Thymus (tissue), 11 donors: ENCODE data around the gene DISC1. TPM values are rescaled to one million over a fixed set of nuclear protein-coding genes. Genes with fewer than 3 reads are reported as not detected.

ENCODE experiments used
- DNase-seq, 9 donors: peaks; one replicate each; pipeline ENCODE4 v3.0.0-alpha.2; 2013; ENCODE audit warnings: low spot score in 9 of 9, low read depth in 6 of 9, missing footprints in 1 of 9
- H3K27ac ChIP-seq, 2 donors: one replicate each; pipeline ENCODE4 v1.5.1; 2013; ENCODE audit warnings: control low read depth in 1 of 2, low read depth in 1 of 2, low read length in 1 of 2, mild to moderate bottlenecking in 1 of 2, moderate library complexity in 1 of 2
- H3K27me3 ChIP-seq, 2 donors: one replicate each; pipeline ENCODE4 v1.5.1; 2013; ENCODE audit warnings: low read length in 1 of 2; ENCODE audit not compliant: control insufficient read depth in 2 of 2, insufficient read depth in 1 of 2
- H3K36me3 ChIP-seq, 2 donors: one replicate each; pipeline ENCODE4 v1.5.1; 2013; ENCODE audit warnings: low read length in 1 of 2, mild to moderate bottlenecking in 1 of 2, moderate library complexity in 1 of 2; ENCODE audit not compliant: control insufficient read depth in 2 of 2, insufficient read depth in 2 of 2
- H3K4me1 ChIP-seq, 2 donors: one replicate each; pipeline ENCODE4 v1.5.1; 2013; ENCODE audit warnings: low read length in 2 of 2; ENCODE audit not compliant: control insufficient read depth in 2 of 2, insufficient read depth in 2 of 2
- H3K4me3 ChIP-seq, 2 donors: one replicate each; pipeline ENCODE4 v1.5.1; 2013; ENCODE audit warnings: low read length in 2 of 2, control low read depth in 1 of 2, mild to moderate bottlenecking in 1 of 2
- H3K9me3 ChIP-seq, 2 donors: one replicate each; pipeline ENCODE4 v1.5.1; 2013; ENCODE audit warnings: low read length in 1 of 2, mild to moderate bottlenecking in 1 of 2; ENCODE audit not compliant: control insufficient read depth in 2 of 2, insufficient read depth in 1 of 2
- WGBS: extraction: QIAGEN DNeasy Blood & Tissue Kit; methylation state at CpG from one replicate; pipeline ENCODE4 v1.1.7; 2013; 5-methylcytosine and 5-hydroxymethylcytosine counted together
- polyA plus RNA-seq: library from polyadenylated mRNA; stranded (reverse); fragments of 200-250 nt; gene quantifications from one replicate; pipeline ENCODE4 v1.2.3, GENCODE V29; 2013
- total RNA-seq: library from RNA; stranded (reverse); fragments of 120-200 nt; gene quantifications from one replicate; pipeline ENCODE4 v1.2.4, GENCODE V29; 2013
- donor health status: healthy.

DISC1 gene
- total and polyA plus RNA-seq, 2 donors = 4.4 to 5.3 TPM

- WGBS = 95% methylated on average over 2 of the region's 2 CpGs
- Histone ChIP-seq H3K4me1 (peaks cover 0 to 8% of the 10 kb centered on the region in 2 donors), H3K27ac (no peak overlapping the region), H3K4me3 (no peak overlapping the region), H3K27me3 (no peaks in the 10 kb centered on the region), H3K36me3 (no peaks in the 10 kb centered on the region), H3K9me3 (peaks cover 0 to 5% of the 10 kb centered on the region in 2 donors)
- DNase-seq = no peak
Measured at GRCh38 chr1:231926933-231927332, 300.3 kb downstream of the DISC1 start.

GRCh38 chr1:231927431-231927830, 300.8 kb downstream of the DISC1 start:
- H3K4me3 ChIP-seq = no peak overlapping the region
- peaks cover 0 to 8% of the 10 kb centered on the region in 2 donors for H3K4me1 ChIP-seq
- no peak overlapping the region for H3K27ac ChIP-seq
- DNase-seq = no peak
- WGBS = 98% methylated on average over 7 of the region's 7 CpGs
- H3K27me3 ChIP-seq = no peaks in the 10 kb centered on the region
- H3K36me3 ChIP-seq = no peaks in the 10 kb centered on the region
- H3K9me3 ChIP-seq = peaks cover 0 to 6% of the 10 kb centered on the region in 2 donors

GRCh38 chr1:231929311-231929710, 302.7 kb downstream of the DISC1 start:
- H3K27me3 ChIP-seq = no peaks in the 10 kb centered on the region
- H3K36me3 ChIP-seq = no peaks in the 10 kb centered on the region
- H3K9me3 ChIP-seq = peaks cover 0 to 6% of the 10 kb centered on the region in 2 donors
- no peak overlapping the region for H3K27ac ChIP-seq
- H3K4me1 ChIP-seq = peaks cover 0 to 6% of the 10 kb centered on the region in 2 donors
- DNase-seq = no peak
- H3K4me3 ChIP-seq = no peak overlapping the region
- WGBS = 60% methylated on average over 8 of the region's 8 CpGs

- no peak for DNase-seq
- Histone ChIP-seq H3K4me1 (peaks cover 0 to 6% of the 10 kb centered on the region in 2 donors), H3K4me3 (no peak overlapping the region), H3K27ac (no peak overlapping the region), H3K36me3 (no peaks in the 10 kb centered on the region), H3K9me3 (peaks cover 0 to 6% of the 10 kb centered on the region in 2 donors), H3K27me3 (no peaks in the 10 kb centered on the region)
- WGBS = 87% methylated on average over 7 of the region's 7 CpGs
Measured at GRCh38 chr1:231930257-231930947, 303.8 kb downstream of the DISC1 start.

- no peak for DNase-seq
- peaks cover 0 to 6% of the 10 kb centered on the region in 2 donors for H3K9me3 ChIP-seq
- H3K27me3 ChIP-seq = no peaks in the 10 kb centered on the region
- over 99% methylated on average over 4 of the region's 4 CpGs for WGBS
- H3K4me3 ChIP-seq = no peak overlapping the region
- H3K4me1 ChIP-seq = peaks cover 0 to 6% of the 10 kb centered on the region in 2 donors
- H3K36me3 ChIP-seq = no peaks in the 10 kb centered on the region
- no peak overlapping the region for H3K27ac ChIP-seq
Measured at GRCh38 chr1:231931146-231931545, 304.6 kb downstream of the DISC1 start.

GRCh38 chr1:231931846-231932454, 305.4 kb downstream of the DISC1 start:
- no peak for DNase-seq
- H3K36me3 ChIP-seq = no peaks in the 10 kb centered on the region
- no peak overlapping the region for H3K4me3 ChIP-seq
- H3K4me1 ChIP-seq = peaks cover 0 to 6% of the 10 kb centered on the region in 2 donors
- no peak overlapping the region for H3K27ac ChIP-seq
- H3K9me3 ChIP-seq = peaks cover 0 to 6% of the 10 kb centered on the region in 2 donors
- 94% methylated on average over 4 of the region's 4 CpGs for WGBS
- H3K27me3 ChIP-seq = no peaks in the 10 kb centered on the region

GRCh38 chr1:231933711-231934626, 307.4 kb downstream of the DISC1 start:
- Histone ChIP-seq H3K9me3 (peaks cover 0 to 6% of the 10 kb centered on the region in 2 donors), H3K27ac (no peak overlapping the region), H3K36me3 (no peaks in the 10 kb centered on the region), H3K4me1 (peaks cover 0 to 6% of the 10 kb centered on the region in 2 donors), H3K4me3 (no peak overlapping the region), H3K27me3 (no peaks in the 10 kb centered on the region)
- no peak for DNase-seq
- 96% methylated on average over 15 of the region's 15 CpGs for WGBS

- Histone ChIP-seq H3K4me3 (no peak overlapping the region), H3K9me3 (peaks cover 0 to 6% of the 10 kb centered on the region in 2 donors), H3K27me3 (no peaks in the 10 kb centered on the region), H3K4me1 (peaks cover 0 to 1% of the 10 kb centered on the region in 2 donors), H3K36me3 (no peaks in the 10 kb centered on the region), H3K27ac (no peak overlapping the region)
- 72% methylated on average over 5 of the region's 5 CpGs for WGBS
- DNase-seq = no peak
Measured at GRCh38 chr1:231934797-231935196, 308.2 kb downstream of the DISC1 start.

GRCh38 chr1:231935856-231936255, 309.3 kb downstream of the DISC1 start:
- H3K9me3 ChIP-seq = peaks cover 0 to 6% of the 10 kb centered on the region in 2 donors
- no peak overlapping the region for H3K27ac ChIP-seq
- H3K4me1 ChIP-seq = no peaks in the 10 kb centered on the region
- 96% methylated on average over 7 of the region's 7 CpGs for WGBS
- H3K27me3 ChIP-seq = no peaks in the 10 kb centered on the region
- H3K4me3 ChIP-seq = no peak overlapping the region
- no peak for DNase-seq
- H3K36me3 ChIP-seq = no peaks in the 10 kb centered on the region
